GM12891 (cell line): ENCODE results near the gene TSPAN18.

ENCODE experiments used
- POLR2A ChIP-seq: IDR thresholded peaks from 2 replicates; pipeline ENCODE4 v1.6.1; 2011; ENCODE audit warnings: low read depth, low read length, control low read depth
- POLR2AphosphoS5 ChIP-seq: IDR thresholded peaks from 2 replicates; pipeline ENCODE4 v1.6.1; 2011; ENCODE audit warnings: low read depth, low read length, control low read depth
- POU2F2 ChIP-seq: IDR thresholded peaks from 2 replicates; pipeline ENCODE4 v1.6.1; 2011; ENCODE audit warnings: low read depth, mild to moderate bottlenecking, control low read depth, low read length, moderate library complexity
- TAF1 ChIP-seq: IDR thresholded peaks from 2 replicates; pipeline ENCODE4 v1.6.1; 2011; ENCODE audit warnings: low read depth, low read length, control low read depth

DNA sequence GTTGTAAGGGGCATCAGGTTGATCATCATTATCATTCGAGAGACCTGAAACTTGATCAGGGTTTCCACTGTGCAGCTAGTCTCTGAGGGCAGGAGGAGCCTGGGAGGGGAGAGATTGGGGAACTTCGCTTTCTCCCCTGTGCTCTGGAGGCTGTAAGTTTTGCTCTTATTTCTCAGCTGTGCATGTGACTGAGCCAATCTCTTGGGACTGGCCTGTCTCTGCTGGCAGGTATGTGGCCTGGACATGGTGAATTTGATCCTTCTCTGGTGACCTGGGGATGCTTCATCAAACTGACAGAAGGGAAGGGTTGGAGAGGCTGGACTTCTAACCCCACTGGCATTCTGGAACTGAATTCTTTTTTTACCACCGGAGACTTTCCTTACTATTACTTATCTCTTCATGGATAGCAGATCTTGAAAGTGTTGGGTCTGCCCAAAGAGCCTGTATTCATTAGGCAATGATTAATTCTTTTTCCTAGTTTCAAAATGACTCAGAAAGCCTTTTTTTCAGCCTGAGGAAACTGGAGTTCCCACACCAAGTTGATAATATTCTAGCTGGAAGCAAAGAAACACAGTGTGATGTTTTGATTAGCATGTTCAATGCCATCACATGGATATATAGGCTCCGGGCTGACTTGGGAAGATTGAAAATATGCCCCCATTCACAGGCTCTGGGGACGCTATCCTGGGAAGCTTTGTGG is 36.5 kb downstream of the TSPAN18 start:
- TF ChIP-seq TAF1 (no peak), POLR2A (no peak), POLR2AphosphoS5 (no peak), POU2F2 (no peak)
